Osteocyte (in vitro differentiated cells): ENCODE data around the gene ANTXR2. TPM values are rescaled to one million over a fixed set of nuclear protein-coding genes. Genes with fewer than 3 reads are reported as not detected.

ENCODE experiments used
- DNase-seq: peaks from one replicate; pipeline ENCODE4 v3.0.0; 2021; ENCODE audit warnings: mixed read lengths; ENCODE audit not compliant: unreplicated experiment; ENCODE audit errors: extremely low spot score
- H3K27ac Mint-ChIP-seq: one replicate; pipeline ENCODE4 v1.8.0; 2021; ENCODE audit warnings: mild to moderate bottlenecking, mixed read lengths; ENCODE audit not compliant: unreplicated experiment
- H3K27me3 Mint-ChIP-seq: one replicate; pipeline ENCODE4 v1.8.0; 2021; ENCODE audit warnings: mixed read lengths; ENCODE audit not compliant: unreplicated experiment
- H3K36me3 Mint-ChIP-seq: one replicate; pipeline ENCODE4 v1.8.0; 2021; ENCODE audit warnings: mixed read lengths; ENCODE audit not compliant: unreplicated experiment
- H3K4me1 Mint-ChIP-seq: one replicate; pipeline ENCODE4 v1.8.0; 2021; ENCODE audit warnings: mixed read lengths; ENCODE audit not compliant: unreplicated experiment
- H3K4me3 Mint-ChIP-seq: one replicate; pipeline ENCODE4 v1.8.0; 2021; ENCODE audit warnings: mild to moderate bottlenecking, moderate library complexity, mixed read lengths; ENCODE audit not compliant: unreplicated experiment
- H3K9me3 Mint-ChIP-seq: one replicate; pipeline ENCODE4 v1.8.0; 2021; ENCODE audit warnings: mixed read lengths; ENCODE audit not compliant: unreplicated experiment
- CTCF ChIP-seq: fragments of 200-600 bp; sonication (generic); IDR thresholded peaks from 2 replicates; pipeline ENCODE4 v1.5.0; 2021; ENCODE audit warnings: antibody characterized with exemption, mild to moderate bottlenecking, moderate library complexity
- total RNA-seq: library from RNA; stranded (reverse); gene quantifications from 2 replicates; pipeline ENCODE4 v1.2.1, GENCODE V29; 2021

ANTXR2 gene
- total RNA-seq, 1 donor from 2014 or later: 35.3 TPM

GRCh38 chr4:79983431-79983830 lies 89.6 kb downstream of the ANTXR2 start:
- Mint-ChIP-seq H3K4me3 (no peak overlapping the region), H3K36me3 (peaks cover 17% of the 10 kb centered on the region), H3K9me3 (no peaks in the 10 kb centered on the region), H3K27me3 (no peaks in the 10 kb centered on the region), H3K27ac (no peak overlapping the region), H3K4me1 (no peaks in the 10 kb centered on the region)
- DNase-seq: no peak
- TF ChIP-seq CTCF: no peak

DNA sequence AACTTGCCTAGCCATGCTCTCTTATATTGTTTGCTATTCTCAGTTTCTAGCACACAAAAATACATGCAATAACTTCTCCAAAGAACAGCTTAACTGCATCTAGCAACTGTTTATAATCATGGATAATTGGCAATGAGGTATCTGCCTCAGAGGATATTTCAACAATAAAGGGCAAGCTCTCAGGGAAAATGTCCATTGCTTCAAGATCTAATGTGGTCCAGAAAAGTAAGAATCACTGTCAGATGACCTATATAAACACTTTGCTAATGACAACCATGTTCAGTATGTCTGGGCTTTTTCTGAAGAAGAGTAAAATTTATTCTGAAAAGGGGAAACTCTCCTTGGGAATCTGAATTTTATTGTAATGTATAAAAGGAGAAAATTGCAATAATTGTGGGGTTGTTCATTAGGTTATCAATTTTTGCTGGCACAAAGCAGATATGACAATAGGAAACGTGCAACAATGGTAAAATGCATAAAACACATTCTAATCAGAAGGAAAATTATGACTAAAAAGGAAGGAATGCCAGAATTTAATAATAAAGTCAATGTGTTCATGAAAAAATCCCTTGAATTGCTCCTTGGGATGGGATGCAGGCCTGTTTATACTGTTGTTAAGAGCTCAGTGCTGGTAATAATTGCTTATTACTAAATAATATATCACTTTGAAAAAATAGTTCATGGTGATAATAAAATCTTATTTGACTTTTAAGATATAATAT lies 90.3 kb downstream of the ANTXR2 start:
- TF ChIP-seq CTCF: no peak
- Mint-ChIP-seq H3K4me1 (no peaks in the 10 kb centered on the region), H3K27me3 (no peaks in the 10 kb centered on the region), H3K9me3 (no peaks in the 10 kb centered on the region), H3K36me3 (peaks cover 17% of the 10 kb centered on the region), H3K4me3 (no peak overlapping the region), H3K27ac (no peak overlapping the region)
- no peak for DNase-seq

DNA sequence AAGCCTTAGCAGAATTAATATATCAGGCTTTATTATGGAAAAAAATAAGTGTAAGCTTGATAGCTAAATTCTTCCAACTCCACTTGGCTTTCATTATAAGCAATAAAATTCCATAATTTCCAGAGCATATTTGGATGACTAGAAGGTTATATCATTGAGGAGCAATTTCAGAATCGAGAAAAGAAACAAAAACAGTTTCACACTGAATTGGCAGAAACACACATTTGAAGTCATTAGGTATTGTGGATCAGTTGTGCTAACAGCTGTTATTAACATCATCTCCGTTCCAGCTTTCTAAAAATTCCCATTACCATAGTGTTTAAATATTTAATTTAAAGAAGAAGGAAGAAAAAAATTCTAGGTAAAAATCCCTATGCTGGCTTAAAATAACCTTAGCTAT lies 92.6 kb downstream of the ANTXR2 start:
- Mint-ChIP-seq H3K36me3 (peaks cover 26% of the 10 kb centered on the region), H3K27me3 (no peaks in the 10 kb centered on the region), H3K4me1 (no peaks in the 10 kb centered on the region), H3K27ac (no peak overlapping the region), H3K4me3 (no peak overlapping the region), H3K9me3 (no peaks in the 10 kb centered on the region)
- no peak for DNase-seq
- no peak for TF ChIP-seq CTCF

DNA sequence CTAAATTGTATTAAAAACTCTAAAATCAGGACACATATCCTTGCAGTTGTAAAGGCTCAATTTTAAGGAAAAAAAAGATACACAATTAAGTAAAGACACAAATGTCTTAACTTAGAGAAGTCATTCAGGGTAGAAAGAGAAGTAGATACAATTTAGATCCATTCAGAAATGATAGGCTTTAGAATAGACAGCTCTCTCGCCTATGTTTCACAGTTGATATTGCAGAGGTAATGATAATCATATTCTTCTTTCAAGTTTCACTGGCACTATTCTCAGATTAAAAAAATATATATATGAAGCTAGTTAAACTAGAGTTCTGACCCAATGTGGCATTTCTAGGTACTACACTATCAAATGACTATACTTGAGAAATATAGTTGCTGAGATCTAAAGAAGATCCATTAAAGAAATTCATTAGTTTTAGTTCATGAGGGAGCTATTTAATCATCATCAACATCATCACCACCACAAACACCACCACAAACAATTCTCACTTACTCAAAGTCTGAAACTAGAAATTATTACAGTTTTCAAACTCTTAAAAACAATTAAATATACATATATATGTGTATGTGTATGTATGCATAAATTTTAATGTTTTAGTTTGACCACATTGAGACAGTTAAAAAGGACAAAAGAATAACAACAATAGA lies 93.1 kb downstream of the ANTXR2 start:
- H3K27me3 Mint-ChIP-seq: no peaks in the 10 kb centered on the region
- no peaks in the 10 kb centered on the region for H3K9me3 Mint-ChIP-seq
- TF ChIP-seq CTCF: no peak
- H3K36me3 Mint-ChIP-seq: peaks cover 29% of the 10 kb centered on the region
- no peak overlapping the region for H3K4me3 Mint-ChIP-seq
- no peak for DNase-seq
- H3K4me1 Mint-ChIP-seq: no peaks in the 10 kb centered on the region
- no peak overlapping the region for H3K27ac Mint-ChIP-seq

DNA sequence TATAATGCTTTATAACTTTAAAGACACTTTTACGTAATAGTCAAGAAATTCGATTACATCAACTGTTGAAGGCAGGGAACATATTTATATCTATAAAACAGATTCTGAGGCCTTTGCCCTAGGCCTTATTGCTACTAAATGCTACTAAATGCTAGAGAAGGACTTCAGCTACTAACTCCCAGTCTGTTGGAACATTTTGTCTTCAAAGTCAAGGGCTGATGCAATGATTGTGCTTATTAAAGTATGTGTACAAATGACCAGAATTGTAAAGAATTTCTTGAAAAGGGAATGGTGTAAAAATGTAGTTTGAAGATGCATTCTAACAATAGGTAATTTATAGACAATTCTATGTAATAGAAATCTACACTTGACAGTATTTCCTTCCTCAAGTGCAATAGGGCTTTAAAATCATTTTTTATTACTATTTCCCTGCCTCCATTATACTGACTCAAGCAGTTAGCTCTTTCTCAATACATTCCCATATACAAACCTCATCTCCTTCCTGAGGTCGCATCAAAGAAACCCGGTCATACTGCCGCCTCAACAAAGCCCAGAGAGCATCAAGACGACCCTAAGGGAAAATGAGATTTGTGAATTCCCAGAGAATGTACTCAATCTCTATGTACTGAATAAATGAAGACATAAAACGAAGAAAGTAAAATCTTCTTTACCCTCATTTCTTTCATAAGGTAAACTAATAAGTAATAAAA lies 95.7 kb downstream of the ANTXR2 start:
- TF ChIP-seq CTCF: no peak
- Mint-ChIP-seq H3K27me3 (no peaks in the 10 kb centered on the region), H3K36me3 (peaks cover 30% of the 10 kb centered on the region), H3K4me1 (no peaks in the 10 kb centered on the region), H3K27ac (no peak overlapping the region), H3K9me3 (no peaks in the 10 kb centered on the region), H3K4me3 (no peak overlapping the region)
- no peak for DNase-seq
